OCI-M1 (cell line): ENCODE results near the gene LTBP1.

Experiments used
- DNase-seq: peaks from one replicate; lab custom pipeline; 2025; lab: John Stamatoyannopoulos, UW

LTBP1 gene

DNA sequence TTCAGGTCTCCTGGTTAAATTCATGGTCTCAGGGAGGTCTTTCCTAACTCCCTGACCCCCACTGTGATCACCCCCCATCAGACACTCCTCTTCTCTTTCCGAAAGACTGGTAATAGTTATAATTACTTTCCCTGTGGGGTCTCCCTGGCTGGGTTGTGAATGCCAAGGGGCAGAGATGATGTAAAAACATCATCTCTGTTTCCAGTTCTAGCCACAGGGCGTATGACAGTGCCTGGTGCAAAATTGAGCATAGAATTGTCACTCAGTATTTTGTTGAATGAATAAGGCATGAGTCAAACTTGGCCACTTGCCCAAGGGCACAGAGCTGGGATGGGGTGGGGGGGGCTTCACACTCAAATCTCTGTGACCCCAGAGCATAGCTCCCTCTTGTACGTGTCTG lies 65.2 kb downstream of the LTBP1 start:
- DNase-seq = no peak

DNA sequence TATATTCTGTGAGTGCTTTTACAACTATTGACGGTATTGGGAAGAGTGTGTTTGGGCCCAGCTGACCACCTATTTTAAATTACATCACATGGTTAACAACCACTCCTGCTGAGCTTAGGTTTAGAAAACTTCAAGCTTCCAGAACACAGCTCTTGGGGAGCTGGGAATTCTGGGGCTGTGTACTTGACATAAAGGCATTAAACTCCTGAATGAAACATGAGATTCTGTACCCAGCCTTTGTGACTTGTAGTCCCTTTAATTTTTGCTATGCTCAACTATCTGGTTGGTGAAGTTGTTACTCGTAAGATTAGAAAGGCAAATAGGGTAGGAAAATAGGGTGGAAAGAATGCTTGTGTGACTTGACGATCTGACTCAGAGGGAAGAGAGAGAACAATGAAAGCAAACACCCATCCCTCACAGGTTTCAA lies 66.9 kb downstream of the LTBP1 start:
- DNase-seq = no peak

DNA sequence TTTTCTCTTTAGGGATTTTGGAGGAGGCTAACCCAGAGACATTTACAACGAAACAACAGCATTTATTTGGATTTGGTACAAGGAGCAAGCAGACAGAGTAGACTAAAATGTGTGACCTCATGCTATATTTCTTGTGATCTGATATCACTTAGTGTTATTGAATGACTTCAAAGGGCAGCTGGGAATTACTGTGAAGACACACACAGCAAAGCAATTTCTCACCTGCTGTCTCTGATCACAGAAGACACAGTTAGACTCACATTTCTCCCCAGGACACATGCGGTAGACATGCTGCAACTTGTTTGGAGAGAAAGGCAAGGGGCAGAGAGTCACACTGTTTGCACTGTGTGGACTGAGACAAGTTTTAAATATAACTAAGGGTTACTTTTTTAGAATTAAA lies 67.5 kb downstream of the LTBP1 start:
- no peak for DNase-seq

DNA sequence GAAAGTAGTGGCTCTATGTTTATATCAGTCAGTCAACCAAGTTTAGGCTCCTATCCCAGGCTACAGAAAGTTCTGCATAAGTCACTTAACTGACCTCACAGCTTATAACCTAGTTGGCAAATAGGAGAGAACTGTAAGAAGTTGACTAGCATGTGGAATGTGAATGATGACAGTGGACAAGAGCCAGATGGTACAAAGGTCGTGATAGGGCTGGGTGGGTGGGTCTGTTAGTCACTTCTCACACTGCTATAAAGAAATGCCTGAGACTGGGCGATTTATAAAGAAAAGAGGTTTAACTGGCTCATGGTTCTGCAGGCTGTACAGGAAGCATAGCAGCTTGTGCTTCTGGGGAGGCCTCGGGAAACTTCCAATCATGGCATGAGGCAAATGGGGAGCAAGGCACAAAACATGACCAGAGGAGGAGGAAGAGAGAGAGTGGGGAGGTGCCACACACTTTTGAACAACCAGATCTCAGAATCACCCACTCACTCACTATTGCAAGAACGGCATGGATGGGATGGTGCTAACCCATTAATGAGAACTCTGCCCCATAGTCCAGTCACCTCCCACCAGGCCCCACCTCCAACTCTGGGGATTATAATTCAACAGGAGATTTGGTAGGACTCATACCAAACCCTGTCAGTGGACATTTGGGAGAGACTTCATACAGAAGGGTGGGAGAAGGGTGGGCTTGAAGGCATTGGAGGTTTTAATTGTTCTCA lies 68.8 kb downstream of the LTBP1 start:
- no peak for DNase-seq

DNA sequence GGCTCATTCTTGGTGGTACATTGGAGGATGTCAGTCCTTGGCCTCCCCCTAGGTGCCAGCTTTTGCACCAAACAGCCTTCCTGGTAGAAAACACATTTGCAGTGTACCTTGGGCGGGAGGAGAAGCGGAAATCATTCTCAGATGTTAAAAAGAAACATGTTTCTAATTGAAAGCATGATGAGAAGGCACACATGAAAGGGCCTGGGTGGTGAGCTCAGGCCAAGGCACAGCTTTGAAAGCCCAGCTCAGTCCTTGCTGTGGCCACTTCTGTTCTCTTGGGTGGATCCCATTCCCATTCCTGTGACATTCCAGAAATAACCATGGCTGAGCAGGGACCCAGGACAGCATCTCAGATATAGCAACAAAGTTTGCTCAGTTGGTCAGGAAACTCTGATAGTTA lies 71.5 kb downstream of the LTBP1 start:
- DNase-seq = no peak

DNA sequence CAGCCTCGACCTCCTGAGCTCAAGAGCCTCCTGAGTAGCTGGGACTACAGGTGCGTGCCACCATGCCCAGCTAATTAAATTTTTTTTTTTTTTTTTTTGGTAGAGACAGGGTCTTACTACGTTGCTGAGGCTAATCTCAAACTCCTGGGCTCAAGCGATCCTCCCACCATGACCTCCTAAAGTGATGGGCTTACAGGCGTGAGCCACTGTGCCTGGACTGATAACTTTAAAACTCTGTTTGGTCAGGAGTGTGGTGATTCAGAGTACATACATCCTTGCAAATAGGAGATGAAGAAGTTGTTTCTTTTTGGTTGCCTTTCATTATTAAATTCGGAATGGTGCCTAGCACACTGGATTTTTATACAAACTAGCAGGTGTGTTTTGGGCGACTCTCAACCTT lies 73.0 kb downstream of the LTBP1 start:
- no peak for DNase-seq

- no peak for DNase-seq
Measured at GRCh38 chr2:33020883-33021282, 74.1 kb downstream of the LTBP1 start.

- peak; percentile 9 for DNase-seq
Measured at GRCh38 chr2:33021542-33022227, 74.9 kb downstream of the LTBP1 start.

- DNase-seq = no peak
Measured at GRCh38 chr2:33022395-33022985, 75.7 kb downstream of the LTBP1 start.

DNA sequence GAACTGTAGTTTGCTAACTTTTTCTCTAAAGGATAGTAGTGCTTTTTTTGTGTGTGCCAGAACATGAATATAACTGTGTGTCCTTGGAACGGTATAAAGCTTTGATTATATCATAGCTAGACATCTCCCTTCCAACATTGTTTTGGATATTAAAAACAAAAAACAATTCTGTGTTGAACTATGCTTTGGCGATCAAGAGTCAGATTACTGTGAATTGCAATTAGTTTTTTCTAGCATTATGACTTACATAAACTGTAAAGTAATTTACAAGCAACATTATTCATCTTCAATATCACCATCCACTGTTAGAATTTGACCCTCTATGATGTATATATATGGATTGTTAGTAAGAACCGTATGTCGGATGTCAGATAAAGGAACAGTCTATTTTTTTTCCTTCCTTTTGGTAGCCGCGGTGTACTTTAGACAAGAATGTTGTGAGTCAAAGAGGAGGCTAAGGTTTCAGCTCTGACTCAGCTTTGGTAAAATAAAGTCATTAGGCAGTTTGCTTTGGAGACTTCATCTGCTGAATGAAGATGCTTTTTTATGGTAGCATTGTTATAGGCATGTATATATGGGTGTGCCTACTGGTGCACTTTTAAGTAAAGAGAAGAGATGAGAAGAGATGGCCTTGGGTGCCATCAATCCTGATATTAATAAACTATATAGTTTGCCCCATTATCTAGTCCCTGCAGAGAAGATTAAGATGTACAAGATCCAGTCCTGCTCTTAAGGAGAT lies 76.4 kb downstream of the LTBP1 start:
- peak; percentile 38 for DNase-seq

DNA sequence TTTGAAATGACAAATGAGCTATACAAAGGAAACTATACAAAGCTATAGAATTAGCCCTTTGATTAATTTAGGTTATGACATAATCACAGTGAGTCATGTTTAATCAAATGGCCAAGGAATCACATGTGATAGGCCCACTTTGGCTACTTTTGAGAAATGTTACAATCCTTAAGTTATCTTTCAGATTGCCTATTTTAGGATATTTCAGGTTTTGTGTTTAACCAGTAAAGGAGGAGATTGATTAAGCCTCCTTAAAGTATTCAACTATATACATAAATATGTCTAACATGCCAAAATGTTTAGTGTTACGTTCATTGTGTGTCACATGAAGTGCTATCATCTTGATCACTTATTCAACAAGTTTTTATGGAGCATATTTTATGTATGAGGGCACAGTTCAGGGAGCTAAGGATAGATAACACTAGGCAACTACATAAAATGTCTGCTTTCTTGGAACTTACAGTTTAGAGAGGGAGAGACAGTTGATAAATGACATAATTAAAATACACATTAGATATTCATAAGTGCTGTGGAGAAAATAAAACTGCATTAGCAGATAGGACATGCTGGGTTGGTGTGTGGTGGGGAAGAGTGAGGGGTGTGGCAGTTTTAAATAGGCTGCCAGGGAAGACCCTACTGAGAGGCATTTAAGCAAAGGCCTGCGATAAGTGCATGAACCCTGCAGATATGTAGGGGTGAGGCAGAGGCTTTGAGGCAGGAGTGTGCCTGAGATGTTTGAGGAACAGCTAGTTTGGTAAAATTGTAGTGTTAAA lies 77.2 kb downstream of the LTBP1 start:
- no peak for DNase-seq

DNA sequence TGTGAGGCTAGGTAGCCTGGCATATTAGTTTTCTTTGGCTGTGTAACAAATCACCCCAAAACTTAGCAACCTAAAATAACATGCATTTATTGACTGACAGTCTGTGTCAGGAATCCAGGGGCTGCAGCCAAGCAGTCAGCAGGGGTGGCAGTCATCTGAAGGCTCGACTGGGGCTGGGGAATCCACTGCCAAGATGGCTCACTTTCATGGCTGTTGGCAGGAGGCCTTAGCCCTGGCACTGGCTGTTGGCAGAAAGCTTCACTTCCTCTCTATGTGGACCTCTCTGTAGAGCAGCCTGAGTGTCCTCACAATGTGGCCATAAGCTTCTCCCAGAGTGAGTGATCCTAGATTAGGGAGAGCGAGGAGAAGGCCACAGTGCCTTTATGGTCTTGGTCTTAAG lies 78.0 kb downstream of the LTBP1 start:
- DNase-seq = no peak

- no peak for DNase-seq
Measured at GRCh38 chr2:33029459-33029858, 82.7 kb downstream of the LTBP1 start.

GRCh38 chr2:33029926-33030325 lies 83.2 kb downstream of the LTBP1 start:
- DNase-seq = no peak

GRCh38 chr2:33030326-33030725 lies 83.6 kb downstream of the LTBP1 start:
- DNase-seq = no peak

DNA sequence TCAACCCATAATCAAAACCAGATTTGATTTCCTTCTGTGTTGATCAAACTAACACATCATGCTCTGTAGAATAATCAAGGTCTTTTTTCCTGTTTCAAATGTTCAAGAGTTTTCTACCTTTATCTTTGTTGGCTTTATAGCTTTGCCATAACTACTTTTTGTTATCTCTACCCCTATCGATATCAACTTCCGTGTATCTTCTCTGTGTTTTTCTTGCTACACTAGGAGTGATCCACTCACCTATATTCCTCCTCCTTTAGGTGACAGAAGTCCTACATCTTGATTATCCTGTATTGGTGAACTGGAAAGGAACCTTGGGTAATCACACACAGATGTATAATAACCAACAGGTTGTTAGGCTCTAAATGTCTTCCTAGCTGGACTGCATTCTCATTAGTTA lies 85.5 kb downstream of the LTBP1 start:
- no peak for DNase-seq

GRCh38 chr2:33033606-33034081 lies 86.9 kb downstream of the LTBP1 start:
- peak; percentile 67 for DNase-seq

GRCh38 chr2:33034784-33035183 lies 88.0 kb downstream of the LTBP1 start:
- DNase-seq = peak; percentile 23

DNA sequence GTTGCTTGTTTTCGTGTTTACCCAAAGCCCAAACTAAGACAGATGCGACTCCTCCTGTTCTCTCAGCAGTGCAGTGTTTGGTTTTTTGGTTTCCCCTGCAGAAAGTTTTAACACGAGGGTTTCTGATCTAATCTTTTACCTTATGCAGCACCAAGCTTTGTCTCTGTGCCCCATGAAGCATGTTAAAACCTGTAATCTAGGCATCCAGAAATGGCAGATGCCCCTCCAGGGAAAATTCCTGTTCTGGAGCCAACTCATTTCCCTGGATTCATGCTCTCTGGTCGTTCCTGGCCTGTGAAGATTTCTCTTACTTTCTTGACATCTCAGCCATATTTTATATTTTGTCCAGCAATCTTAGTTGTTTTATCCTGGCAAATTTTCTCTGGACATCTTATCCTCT lies 91.5 kb downstream of the LTBP1 start:
- DNase-seq = no peak

DNA sequence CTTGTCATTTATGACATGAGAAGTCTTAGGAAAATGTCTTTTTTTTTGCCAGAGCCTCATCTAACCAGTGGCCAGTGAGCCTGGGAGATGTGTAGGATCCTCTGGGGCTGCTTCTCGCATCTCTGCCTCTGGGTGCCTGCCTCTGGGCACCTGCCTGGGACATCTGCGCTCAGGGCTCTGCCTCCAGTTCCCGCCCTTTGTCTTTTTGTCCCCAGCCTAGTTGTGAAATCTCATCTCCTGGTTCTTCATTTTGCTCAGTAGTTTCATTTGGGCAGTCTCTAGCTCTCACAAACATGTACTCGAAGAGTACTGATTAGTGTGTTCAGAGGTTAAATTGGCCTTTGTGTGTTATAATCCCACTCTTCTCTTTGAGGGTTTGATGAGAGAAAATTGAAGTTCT lies 92.0 kb downstream of the LTBP1 start:
- DNase-seq = no peak

- DNase-seq = no peak
Measured at GRCh38 chr2:33040541-33040940, 93.8 kb downstream of the LTBP1 start.

DNA sequence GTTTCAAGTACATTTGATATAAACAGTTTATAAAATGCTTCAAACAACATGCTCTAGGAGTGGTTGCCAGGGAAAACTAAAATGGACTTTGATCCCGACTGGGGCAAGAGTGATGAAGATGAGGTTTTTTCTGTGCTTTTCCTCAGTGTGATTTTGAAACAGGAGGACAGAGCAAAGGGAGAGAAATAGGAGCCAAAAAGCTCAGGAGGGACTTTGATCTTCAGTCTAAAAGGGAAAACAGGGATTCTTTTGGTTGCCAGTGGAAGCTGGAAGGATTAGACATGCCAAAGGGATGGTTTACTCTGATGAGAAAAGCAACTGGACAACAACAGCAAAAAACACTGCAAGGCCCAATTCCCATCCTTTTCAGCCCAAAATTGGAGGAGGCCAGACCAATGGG lies 95.5 kb downstream of the LTBP1 start:
- DNase-seq = no peak
